Natural killer cell treated with Interleukin-12 subunit alpha and Interleukin-12 subunit beta and Interleukin-15 and Interleukin-18, amount 100 ng/mL, for 72 hours (primary cell): ENCODE results near the gene CRLF1. TPM values are rescaled to one million over a fixed set of nuclear protein-coding genes. Genes with fewer than 3 reads are reported as not detected.
A peak's percentile ranks its signal among the peaks of the same experiment; 100 is the strongest.
"Not testable (repeated sequence)": the region's sequence is repeated elsewhere in the genome, so short reads cannot be mapped to it uniquely, and the experiment has no call there.

Experiments
- ATAC-seq, 2 donors: fragments of 150-1000 bp; cut with Tn5 transposase in 1 of 2; sonication (Bioruptor Pico), chemical (Tn5 transposase) in 1 of 2; 2 replicates each; pipeline ENCODE4 v1.10.0; 2021
- DNase-seq: peaks from one replicate; pipeline ENCODE4 v3.0.0; 2022; ENCODE audit warnings: low spot score
- H3K27ac Mint-ChIP-seq, 2 donors: 1 replicate in 1 of 2; 2 replicates in 1 of 2; pipeline ENCODE4 v1.8.0; 2022; ENCODE audit warnings: mixed read lengths in 2 of 2, mild to moderate bottlenecking in 1 of 2, moderate library complexity in 1 of 2
- H3K27me3 Mint-ChIP-seq, 2 donors: 1 replicate in 1 of 2; 2 replicates in 1 of 2; pipeline ENCODE4 v1.8.0; 2022; ENCODE audit warnings: mixed read lengths in 2 of 2
- H3K36me3 Mint-ChIP-seq: one replicate; pipeline ENCODE4 v1.8.0; 2022; ENCODE audit warnings: mixed read lengths
- H3K4me1 Mint-ChIP-seq, 2 donors: 1 replicate in 1 of 2; 2 replicates in 1 of 2; pipeline ENCODE4 v1.8.0; 2022; ENCODE audit warnings: low read depth in 2 of 2, mixed read lengths in 2 of 2, mild to moderate bottlenecking in 1 of 2
- H3K4me3 Mint-ChIP-seq: one replicate; pipeline ENCODE4 v1.8.0; 2022; ENCODE audit warnings: mixed read lengths
- H3K9me3 Mint-ChIP-seq: 2 replicates; pipeline ENCODE4 v1.8.0; 2022; ENCODE audit warnings: mixed read lengths
- total RNA-seq, 2 donors: library from RNA; stranded (reverse); gene quantifications; one replicate each; pipeline ENCODE4 v1.2.3, GENCODE V29; 2022

Gene CRLF1
- total RNA-seq, 2 donors from 2014 or later: not detected

- peaks cover 38 to 57% of the 10 kb centered on the region in 2 donors for H3K27me3 Mint-ChIP-seq
- H3K36me3 Mint-ChIP-seq: no peaks in the 10 kb centered on the region
- no peak for DNase-seq
- H3K4me1 Mint-ChIP-seq: peaks cover 4 to 17% of the 10 kb centered on the region in 2 donors
- no peaks in the 10 kb centered on the region for H3K9me3 Mint-ChIP-seq
- H3K27ac Mint-ChIP-seq: no peak overlapping the region
- H3K4me3 Mint-ChIP-seq: no peak overlapping the region
- ATAC-seq: no peak
Observed at GRCh38 chr19:18608805-18609716, 2.5 kb upstream of the CRLF1 start.

- ATAC-seq (no peak), DNase-seq (no peak)
- H3K4me1 Mint-ChIP-seq: peaks cover 4 to 15% of the 10 kb centered on the region in 2 donors
- H3K36me3 Mint-ChIP-seq: no peaks in the 10 kb centered on the region
- no peak overlapping the region for H3K27ac Mint-ChIP-seq
- no peak overlapping the region for H3K4me3 Mint-ChIP-seq
- peaks cover 35 to 52% of the 10 kb centered on the region in 2 donors for H3K27me3 Mint-ChIP-seq
- H3K9me3 Mint-ChIP-seq: no peaks in the 10 kb centered on the region
Observed at GRCh38 chr19:18608102-18608804, 1.7 kb upstream of the CRLF1 start.

GRCh38 chr19:18607226-18608101 lies 865 bp upstream of the CRLF1 start:
- H3K4me1 Mint-ChIP-seq: peaks cover 4 to 14% of the 10 kb centered on the region in 2 donors
- DNase-seq (no peak), ATAC-seq (no peak)
- H3K9me3 Mint-ChIP-seq: no peaks in the 10 kb centered on the region
- peaks cover 37 to 54% of the 10 kb centered on the region in 2 donors for H3K27me3 Mint-ChIP-seq
- H3K27ac Mint-ChIP-seq: no peak overlapping the region
- H3K36me3 Mint-ChIP-seq: no peaks in the 10 kb centered on the region
- H3K4me3 Mint-ChIP-seq: no peak overlapping the region

GRCh38 chr19:18605546-18606280 lies 886 bp downstream of the CRLF1 start:
- Mint-ChIP-seq H3K27ac (no peak overlapping the region), H3K4me3 (no peak overlapping the region), H3K27me3 (peaks cover 32 to 42% of the 10 kb centered on the region in 2 donors), H3K36me3 (no peaks in the 10 kb centered on the region), H3K9me3 (no peaks in the 10 kb centered on the region), H3K4me1 (peaks cover 0 to 8% of the 10 kb centered on the region in 2 donors)
- no peak for DNase-seq
- ATAC-seq: no peak

GRCh38 chr19:18605196-18605545 lies 1.4 kb downstream of the CRLF1 start:
- DNase-seq (no peak), ATAC-seq (no peak)
- Mint-ChIP-seq H3K4me1 (peaks cover 0 to 8% of the 10 kb centered on the region in 2 donors), H3K9me3 (no peaks in the 10 kb centered on the region), H3K4me3 (no peak overlapping the region), H3K27ac (no peak overlapping the region), H3K27me3 (peaks cover 32 to 41% of the 10 kb centered on the region in 2 donors), H3K36me3 (no peaks in the 10 kb centered on the region)

- H3K9me3 Mint-ChIP-seq: no peaks in the 10 kb centered on the region
- no peak for ATAC-seq
- H3K4me3 Mint-ChIP-seq: no peak overlapping the region
- H3K27ac Mint-ChIP-seq: no peak overlapping the region
- H3K4me1 Mint-ChIP-seq: peaks cover 0 to 8% of the 10 kb centered on the region in 2 donors
- no peaks in the 10 kb centered on the region for H3K36me3 Mint-ChIP-seq
- no peak for DNase-seq
- H3K27me3 Mint-ChIP-seq: peaks cover 32 to 41% of the 10 kb centered on the region in 2 donors
Observed at GRCh38 chr19:18604820-18605159, 1.8 kb downstream of the CRLF1 start.

- no peak overlapping the region for H3K27ac Mint-ChIP-seq
- H3K4me1 Mint-ChIP-seq: peaks cover 0 to 8% of the 10 kb centered on the region in 2 donors
- peak in 1 of 2 donors; percentile 26 for ATAC-seq
- H3K4me3 Mint-ChIP-seq: no peak overlapping the region
- H3K27me3 Mint-ChIP-seq: peaks cover 27 to 36% of the 10 kb centered on the region in 2 donors
- no peaks in the 10 kb centered on the region for H3K9me3 Mint-ChIP-seq
- no peaks in the 10 kb centered on the region for H3K36me3 Mint-ChIP-seq
- DNase-seq: no peak
Observed at GRCh38 chr19:18603958-18604819, 2.4 kb downstream of the CRLF1 start.

- Mint-ChIP-seq H3K27me3 (peaks cover 20 to 28% of the 10 kb centered on the region in 2 donors), H3K9me3 (no peaks in the 10 kb centered on the region), H3K36me3 (no peaks in the 10 kb centered on the region), H3K4me3 (no peak overlapping the region), H3K4me1 (peaks cover 0 to 8% of the 10 kb centered on the region in 2 donors), H3K27ac (no peak overlapping the region)
- ATAC-seq (peak in 1 of 2 donors; percentile 37), DNase-seq (no peak)
Observed at GRCh38 chr19:18603255-18603957, 3.2 kb downstream of the CRLF1 start.

GRCh38 chr19:18601875-18602274 lies 4.7 kb downstream of the CRLF1 start:
- H3K27me3 Mint-ChIP-seq: peaks cover 14 to 21% of the 10 kb centered on the region in 2 donors
- ATAC-seq: no peak
- no peaks in the 10 kb centered on the region for H3K36me3 Mint-ChIP-seq
- no peak overlapping the region for H3K4me3 Mint-ChIP-seq
- DNase-seq: no peak
- H3K27ac Mint-ChIP-seq: no peak overlapping the region
- no peaks in the 10 kb centered on the region for H3K9me3 Mint-ChIP-seq
- H3K4me1 Mint-ChIP-seq: peaks cover 0 to 6% of the 10 kb centered on the region in 2 donors

GRCh38 chr19:18600692-18601397 lies 5.8 kb downstream of the CRLF1 start:
- not testable (repeated sequence) for ATAC-seq, H3K4me3 Mint-ChIP-seq, H3K36me3 Mint-ChIP-seq, H3K9me3 Mint-ChIP-seq, DNase-seq, H3K27ac Mint-ChIP-seq
- peaks cover 0 to 11% of the 10 kb centered on the region in 2 donors for H3K4me1 Mint-ChIP-seq
- peaks cover 18 to 21% of the 10 kb centered on the region in 2 donors for H3K27me3 Mint-ChIP-seq

- Mint-ChIP-seq H3K4me1 (peaks cover 5 to 16% of the 10 kb centered on the region in 2 donors), H3K27ac (no peak overlapping the region), H3K27me3 (peaks cover 9 to 15% of the 10 kb centered on the region in 2 donors)
Observed at GRCh38 chr19:18599485-18599884, 7.1 kb downstream of the CRLF1 start.

More at GRCh38 chr19:18599485-18599884, 7.1 kb downstream of the CRLF1 start:
- Mint-ChIP-seq H3K9me3 (no peaks in the 10 kb centered on the region), H3K36me3 (no peaks in the 10 kb centered on the region), H3K4me3 (no peak overlapping the region)
- DNase-seq (no peak), ATAC-seq (no peak)
